NCI-H2029 treated with DMSO at 0.1 percent for 48 hours (cell line): ENCODE measurements around the gene GPAM.
"Not testable (repeated sequence)": the region's sequence is repeated elsewhere in the genome, so short reads cannot be mapped to it uniquely, and the experiment has no call there.

Source experiments
- DNase-seq: peaks from one replicate; lab custom pipeline; 2025; lab: John Stamatoyannopoulos, UW

GPAM gene

DNA sequence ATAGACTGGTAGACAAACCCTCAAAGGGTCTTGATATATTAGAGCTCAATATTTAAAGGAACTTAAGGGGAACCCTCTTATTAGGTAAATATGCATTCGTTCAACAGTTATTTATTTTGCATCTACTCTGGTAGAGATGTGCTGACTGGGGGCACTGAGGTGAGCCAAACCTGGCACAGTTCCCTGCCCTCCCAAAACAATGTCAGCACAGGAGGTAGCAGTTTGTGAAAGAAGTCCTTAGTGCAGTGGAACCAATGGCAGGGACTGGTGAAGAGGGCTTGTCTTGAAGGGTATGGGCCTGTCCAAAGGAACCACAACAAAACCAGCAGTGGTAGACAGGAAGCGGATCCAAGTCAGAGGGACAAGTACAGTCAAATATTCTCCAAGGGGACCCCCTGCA lies 32.6 kb upstream of the GPAM start:
- no peak for DNase-seq

DNA sequence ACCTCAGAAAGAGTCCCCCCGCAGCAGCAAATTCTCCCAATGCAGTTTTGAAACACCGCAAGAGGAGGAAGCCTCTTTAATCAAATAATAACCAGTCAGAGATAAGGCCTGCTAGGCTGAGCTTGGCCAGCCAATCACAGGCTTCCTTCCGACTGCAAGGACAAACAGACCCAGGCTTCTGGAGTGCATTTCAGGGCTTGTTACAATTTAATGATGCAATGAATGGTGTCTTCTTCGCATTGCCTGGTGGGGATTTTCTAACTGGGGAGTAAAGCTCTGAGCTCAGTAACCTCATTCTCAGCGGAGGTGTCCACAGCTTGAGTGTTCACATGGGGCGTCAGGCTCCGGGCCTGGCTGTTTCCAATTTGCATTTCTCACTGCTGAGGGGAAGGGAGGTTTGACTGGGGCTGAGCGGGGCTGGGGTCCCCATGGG lies 31.8 kb upstream of the GPAM start:
- DNase-seq = no peak

DNA sequence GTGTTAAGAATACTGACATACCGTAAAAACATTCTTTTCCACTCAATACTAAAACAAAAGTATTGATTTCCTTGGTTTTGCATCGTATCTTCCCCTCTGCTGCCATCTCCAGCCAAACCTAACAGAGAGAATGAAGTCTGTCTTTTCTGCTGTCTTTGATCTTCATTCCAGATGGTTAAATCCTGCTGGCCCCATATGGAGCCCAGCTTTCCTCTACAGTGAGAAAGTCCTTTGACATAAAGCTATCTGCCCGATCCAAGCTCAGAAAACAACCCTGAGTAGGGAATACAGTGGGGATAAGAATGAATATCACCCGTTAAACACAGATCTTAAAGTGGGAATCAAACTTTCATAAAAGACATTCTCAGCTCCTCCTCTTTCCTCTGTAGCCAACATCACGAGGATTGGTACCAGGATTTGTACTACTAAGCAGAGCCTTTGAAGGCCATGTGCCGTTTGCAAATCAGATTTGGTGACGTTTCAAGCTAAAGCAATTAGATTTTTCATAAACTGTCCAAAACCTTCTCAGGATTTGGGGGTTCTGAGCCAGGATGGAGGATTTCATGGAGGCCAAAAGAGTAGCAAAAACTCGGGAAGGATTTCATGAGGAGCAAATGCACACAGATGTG lies 30.8 kb upstream of the GPAM start:
- DNase-seq = no peak

DNA sequence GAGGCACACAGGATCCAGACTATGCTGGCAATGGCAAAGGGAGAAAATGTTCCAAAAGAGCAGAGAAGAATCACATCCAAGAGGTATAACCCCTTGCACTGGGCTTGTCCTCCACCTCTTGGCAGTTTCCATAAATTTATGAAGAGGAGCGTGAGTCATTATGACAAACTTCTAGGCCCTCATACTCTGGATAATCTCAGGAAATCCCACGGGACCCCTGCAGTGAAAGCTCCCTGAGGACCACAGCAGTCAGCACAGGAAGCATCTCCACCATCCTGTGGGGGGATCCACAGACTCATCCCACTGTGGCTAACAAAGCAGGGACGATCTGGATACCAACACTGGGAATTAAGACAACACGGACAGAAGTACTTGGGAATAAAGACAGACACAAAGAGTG lies 30.3 kb upstream of the GPAM start:
- no peak for DNase-seq

DNA sequence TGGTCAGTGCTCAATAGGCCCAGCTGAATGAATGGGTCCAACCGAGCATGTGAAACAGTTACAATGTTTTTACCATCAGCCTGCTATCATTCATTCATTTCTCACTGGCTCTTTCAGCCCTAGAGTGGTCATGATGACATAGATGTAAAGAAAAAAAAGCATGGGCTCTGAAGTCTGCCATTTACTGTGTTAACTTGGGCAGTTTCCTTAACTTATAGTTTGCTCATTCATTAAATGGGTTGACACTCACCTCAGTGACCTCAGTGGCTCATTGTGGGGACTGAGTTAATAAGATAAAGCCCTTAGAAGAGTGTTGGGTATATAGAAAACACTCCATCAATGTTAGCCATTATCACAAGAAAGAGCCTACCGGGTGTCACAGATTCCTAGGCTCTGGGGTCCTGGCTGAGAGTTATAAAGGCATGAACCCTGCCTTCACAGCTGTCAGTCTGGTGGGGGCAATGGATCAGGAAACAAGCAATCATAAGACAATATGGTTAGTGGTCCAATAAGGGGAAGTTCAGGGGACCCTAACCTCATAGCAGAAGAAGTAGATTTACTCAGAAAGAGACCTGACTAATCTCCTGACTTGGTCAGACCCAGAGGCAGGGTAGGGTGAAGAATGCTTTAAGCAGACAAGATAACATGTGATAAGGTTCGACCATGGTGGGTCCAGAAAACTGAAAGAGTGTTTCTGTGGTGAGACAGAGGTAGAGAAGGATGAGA lies 29.7 kb upstream of the GPAM start:
- DNase-seq = no peak

DNA sequence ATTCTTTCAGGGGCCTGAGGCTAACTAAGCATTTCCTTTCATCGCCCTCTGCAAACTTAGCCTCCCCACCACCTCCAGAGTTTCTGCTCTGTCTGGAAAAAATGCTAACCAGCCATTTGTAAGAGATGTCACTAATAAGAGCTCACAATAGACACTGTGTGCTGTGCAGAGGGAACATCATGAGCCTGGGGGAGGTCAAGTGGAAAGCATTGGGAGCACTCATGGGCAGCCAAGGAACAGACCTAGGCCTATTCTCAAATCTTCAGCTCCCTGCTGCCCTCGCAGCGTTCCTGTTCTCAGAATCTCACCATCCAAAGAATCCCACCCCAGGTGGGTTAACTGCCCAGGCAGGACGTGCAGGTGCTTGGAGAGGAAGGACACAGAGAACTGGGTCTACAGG lies 27.1 kb upstream of the GPAM start:
- DNase-seq = no peak

DNA sequence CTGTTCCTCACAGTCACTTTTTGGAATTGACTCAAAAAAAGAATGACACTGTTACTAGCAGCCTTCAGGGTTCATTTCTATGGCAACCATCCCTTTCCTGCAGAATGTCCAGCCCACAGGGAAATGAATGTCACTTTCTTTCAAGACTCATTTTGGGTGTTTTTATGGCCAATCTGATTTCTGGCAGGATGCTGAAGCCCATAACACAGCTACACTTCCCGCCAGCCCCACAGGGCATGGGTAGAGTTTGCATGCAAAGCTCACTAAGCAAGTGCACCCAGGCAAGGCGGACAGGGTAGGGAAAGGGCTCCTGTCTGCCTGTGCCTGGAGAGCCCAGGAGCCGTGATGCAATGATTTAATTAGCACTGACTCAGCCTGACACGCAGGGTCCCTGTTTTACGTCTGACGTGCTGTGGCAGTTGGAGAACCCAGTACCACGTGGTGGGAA lies 26.1 kb upstream of the GPAM start:
- DNase-seq = no peak

DNA sequence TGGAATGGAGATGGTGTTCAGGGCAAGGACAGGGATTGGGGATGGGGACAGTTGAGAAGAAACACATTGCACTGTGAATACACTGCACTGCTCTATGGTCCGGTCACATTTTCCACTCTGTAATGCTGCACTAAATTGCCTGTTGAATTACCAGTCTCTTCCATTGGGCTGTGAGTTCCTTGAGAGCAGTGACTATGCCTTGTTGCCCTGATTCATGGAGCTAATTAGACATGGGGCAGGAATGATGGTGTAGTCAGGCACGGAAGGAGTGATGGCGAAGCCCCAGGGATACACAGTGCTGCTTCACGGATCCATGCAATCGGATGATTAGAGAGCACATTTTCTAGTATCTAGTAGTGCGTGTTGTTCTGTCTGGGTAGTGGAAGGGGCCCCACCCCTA lies 25.4 kb upstream of the GPAM start:
- DNase-seq = no peak

DNA sequence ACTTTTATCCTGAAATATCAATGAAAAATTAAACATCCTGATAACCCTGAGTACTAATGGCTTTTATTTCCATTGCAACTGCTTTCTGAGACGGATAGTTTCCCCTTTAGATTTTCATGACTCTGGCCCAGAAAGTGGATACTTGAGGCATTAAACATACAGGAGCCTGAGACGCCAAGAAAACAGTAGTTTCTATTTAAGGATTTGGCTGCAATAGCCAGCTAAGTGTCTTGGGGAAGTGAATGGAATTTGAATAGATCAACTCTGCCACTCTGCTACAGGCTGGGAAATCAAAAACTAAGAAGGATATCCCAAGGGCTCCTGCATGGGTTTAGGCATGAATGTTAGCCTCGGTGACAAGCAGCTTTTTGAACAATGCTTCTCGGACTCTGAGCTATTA lies 24.7 kb upstream of the GPAM start:
- no peak for DNase-seq

DNA sequence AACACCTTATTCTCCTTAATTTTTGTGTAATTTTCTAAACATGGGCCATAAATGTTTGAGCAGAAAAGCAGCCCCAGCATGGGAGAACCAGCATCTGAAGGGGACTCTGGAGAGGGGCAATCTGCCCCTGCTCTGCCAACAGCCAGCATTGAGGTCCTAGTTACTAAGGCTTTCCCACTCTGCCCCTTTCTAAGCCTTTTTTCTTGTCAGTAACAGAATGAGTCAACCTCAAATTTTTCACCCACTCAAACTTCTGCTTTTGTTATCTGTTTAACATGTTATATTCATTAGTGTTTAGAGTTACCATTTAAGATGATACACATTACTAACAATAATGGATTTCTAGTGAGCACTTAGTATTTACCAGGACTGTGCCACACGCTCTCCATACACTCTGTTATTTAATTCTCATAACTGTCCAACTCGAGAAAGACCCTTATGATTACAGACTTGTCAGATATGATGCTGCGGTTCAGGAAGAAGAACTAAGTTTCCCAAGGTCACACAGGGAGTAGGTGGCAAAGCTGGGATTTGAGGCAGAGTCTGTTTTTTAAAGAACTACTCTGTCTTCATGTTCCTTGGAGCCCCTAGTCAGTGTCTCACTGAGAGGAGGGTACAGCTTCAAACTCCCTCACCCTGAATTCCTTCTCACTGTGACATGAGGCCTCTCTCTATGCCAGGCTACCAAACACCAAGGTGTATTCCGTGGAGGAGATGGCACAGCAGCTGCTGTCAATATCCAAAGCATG lies 19.9 kb upstream of the GPAM start:
- no peak for DNase-seq

DNA sequence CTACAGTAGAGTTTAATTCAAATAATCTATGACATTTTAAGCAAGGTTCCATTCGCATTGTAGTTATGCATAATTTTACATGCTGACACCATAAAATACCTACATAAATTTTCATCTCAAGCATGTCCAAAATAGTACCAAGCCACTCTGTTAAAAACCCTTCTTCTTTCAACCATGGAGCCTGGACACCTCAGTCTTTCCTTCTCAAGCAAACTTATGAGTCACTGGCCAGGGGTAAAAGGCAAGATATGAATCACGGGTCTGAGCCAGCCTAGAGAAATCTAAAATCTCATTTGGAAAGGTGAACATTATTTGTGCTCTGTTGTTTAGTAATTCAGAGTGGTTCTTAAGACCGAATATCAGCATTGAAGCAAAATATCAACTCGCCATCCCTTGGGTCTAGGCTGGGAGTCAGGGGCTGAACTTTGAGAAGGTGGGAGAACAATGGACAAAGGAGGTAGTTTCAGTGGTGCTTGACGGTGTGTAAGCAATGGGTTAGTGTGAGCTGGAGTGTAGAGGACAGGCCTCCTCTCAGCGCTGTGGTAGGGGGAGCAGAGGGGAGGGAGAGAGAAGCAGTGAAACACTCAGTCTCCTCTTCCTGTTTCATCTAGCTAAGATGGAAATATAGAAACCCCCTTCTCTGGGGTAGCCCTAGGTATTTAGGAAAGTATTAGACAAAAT lies 19.1 kb upstream of the GPAM start:
- DNase-seq = no peak

DNA sequence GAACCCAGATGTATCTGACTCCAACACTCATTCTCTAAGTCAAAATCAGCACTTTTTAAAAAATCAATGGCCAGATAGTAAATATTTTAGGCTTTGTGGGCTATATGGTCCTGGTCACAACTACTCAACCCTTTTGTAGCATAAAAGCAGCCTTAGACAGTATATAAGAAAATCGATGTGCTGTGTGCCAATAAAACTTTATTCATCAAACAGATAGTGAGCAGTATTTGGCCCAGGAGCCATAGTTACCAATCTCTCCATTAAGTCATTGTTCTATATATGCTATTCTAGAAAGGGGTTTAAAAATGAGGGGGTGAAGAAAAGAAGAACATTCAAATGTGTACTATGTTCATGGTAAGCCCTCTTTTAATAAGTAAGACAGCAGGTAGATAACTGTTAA lies 18.5 kb upstream of the GPAM start:
- DNase-seq = no peak

DNA sequence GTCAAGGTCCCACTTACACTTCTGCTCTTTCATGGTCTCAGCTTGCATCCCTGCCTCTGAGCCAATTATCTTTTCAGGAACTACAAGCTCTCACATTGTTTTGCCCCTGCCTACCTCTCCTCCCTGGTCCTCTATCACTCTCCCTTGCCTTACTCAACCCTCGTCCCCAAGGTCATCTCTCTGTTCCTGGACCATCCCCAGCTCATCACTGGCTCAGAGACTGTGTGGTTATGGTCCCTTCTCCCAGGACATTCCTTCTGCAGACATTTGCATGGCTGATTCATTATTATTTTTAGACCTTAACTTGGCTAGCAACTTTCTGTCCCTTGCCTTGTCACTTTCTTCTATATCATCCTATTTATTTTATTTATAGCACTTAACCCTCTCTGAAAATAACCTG lies 17.8 kb upstream of the GPAM start:
- DNase-seq = no peak

DNA sequence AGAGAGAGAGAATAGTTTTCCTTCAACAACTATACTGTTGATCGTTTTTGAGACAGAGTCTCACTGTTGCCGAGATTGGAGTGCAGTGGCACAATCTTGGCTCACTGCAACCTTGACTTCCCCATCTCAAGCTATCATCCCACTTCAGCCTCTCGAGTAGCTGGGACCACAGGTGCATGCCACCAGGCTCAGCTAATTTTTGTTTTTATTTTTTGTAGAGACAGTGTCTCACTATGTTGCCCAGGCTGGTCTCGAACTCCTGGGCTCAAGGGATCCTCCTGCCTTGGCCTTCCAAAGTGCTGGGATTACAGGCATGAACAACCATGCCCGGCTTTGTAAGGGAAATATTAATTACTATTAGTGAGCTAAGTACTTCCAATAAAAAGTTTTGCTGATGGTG lies 16.7 kb upstream of the GPAM start:
- not testable (repeated sequence) for DNase-seq

DNA sequence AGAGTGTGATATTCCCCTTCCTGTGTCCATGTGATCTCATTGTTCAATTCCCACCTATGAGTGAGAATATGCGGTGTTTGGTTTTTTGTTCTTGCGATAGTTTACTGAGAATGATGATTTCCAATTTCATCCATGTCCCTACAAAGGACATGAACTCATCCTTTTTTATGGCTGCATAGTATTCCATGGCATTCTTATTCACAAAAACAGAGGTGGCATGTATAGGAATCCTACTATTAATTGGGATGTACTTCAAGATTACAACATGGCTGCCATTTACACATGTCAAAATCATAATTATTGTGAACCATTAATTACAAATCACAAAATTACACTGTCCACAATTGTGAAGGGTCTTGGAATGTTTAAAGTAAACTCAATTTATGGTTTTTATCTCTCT lies 14.1 kb upstream of the GPAM start:
- DNase-seq = not testable (repeated sequence)

DNA sequence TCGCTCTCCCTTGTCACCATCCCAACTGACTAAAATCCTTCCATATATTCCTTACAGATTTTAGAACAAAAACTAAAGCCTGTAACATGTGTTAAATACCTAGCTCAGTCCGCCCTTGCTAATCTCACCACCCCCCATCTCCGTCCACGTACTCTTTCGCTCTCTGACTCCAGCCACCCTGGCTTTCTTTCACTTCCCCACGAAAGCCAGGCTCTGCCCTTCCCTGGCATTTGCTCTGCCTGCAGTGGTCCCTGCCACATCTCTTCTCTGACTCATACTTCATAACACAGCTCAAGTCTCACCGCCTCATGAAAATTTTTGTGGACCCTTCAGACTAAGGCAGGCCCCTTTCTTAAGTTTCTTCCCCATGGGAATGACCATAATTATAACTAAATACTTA lies 11.7 kb upstream of the GPAM start:
- no peak for DNase-seq

DNA sequence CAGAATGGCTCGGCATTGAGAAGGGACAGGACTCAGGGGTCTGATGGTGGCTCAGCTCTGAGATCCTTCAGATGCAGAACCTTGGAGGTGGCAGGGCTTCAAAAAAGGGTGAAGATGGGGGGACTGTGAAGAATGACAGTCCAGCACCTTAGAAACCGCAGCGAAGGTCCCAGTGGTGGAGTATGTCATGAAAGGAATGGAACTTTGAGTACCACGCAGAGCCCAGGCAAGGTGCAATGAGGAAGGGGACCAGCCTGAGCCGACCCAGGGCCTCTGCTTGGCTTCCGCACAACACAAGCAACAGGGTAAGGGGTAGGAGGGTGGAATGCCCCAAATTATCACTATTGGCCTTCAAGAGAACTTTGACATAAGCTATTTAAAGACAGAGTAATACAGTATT lies 8.2 kb upstream of the GPAM start:
- DNase-seq = no peak

DNA sequence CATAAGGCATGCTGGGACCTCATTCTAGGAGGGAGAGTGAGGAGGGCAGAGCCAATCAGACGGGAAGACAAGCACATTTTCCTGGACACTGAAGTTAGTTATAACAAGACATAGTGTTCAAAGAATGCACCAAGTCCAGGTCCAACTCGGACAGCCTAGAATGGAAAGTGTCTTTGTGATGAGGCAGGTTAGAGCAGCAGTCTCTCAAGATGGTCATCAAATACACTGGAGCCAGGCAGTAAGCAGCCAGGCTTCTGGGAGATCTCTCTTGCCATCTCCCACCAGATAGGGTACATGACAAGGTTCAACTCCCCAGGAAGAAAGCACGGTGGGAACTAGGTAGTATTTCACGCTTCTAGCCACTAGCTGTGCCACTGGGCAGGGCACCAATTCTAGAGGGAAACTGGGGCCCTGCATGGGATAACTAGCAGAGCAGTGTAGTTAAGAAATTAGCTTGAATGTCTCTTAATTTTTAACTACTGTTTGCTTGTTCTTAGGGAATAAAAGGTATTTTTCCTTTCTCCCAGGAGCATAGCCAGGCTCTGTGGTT lies 7.6 kb upstream of the GPAM start:
- no peak for DNase-seq

DNA sequence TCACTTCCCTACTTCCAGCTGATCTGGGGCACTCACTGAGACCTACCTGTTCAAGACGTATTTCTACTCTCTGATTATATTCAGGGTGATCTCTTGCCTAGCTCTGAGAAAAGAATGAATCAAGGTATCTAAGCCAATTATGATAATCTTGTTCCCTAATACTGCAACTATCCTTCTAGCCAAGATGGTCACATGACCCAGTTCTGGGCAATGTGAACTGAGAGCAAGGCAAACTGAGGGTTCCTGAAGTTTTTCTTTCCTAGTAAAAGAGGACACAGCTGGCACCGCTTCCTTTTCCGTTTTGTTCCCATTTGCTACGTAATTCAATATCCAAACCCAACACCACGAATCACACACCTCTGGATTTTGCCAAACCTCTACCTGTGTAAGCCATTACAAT lies 5.9 kb upstream of the GPAM start:
- DNase-seq = no peak

DNA sequence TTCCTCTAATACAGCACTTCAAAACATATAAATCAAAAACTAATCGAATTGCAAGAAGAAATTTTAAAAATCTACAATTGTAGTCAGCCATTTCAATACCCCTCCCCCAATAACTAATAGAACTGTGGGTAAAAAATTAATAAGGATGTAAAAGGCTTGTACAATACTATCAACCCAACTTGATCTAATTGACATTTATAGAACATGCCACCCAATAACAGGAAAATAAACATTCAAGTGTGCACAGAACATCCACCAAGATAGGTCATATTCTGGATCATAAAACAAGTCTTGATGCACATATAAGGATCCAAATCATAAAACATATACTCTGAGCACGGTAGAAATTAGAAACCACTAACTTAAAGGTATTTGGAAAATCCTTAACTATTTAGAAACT lies 4.0 kb upstream of the GPAM start:
- DNase-seq = no peak

DNA sequence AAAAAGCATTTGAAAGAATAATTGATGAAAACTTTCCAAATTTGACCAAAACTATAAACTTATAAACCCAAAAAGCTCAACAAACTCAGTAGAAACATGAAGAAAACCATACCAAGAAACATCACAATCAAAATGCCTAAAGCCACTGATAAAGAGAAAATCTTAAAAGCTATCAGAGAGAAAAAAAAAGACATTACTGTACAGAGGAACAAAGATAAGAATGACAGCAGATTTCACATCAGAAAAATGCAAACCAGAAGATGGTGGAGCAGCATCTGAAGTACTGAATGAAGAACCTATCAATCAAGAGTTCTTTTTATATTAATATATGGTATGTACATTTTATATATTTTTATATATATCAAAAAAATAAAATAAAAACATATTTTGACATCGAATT lies 2.4 kb upstream of the GPAM start:
- no peak for DNase-seq

DNA sequence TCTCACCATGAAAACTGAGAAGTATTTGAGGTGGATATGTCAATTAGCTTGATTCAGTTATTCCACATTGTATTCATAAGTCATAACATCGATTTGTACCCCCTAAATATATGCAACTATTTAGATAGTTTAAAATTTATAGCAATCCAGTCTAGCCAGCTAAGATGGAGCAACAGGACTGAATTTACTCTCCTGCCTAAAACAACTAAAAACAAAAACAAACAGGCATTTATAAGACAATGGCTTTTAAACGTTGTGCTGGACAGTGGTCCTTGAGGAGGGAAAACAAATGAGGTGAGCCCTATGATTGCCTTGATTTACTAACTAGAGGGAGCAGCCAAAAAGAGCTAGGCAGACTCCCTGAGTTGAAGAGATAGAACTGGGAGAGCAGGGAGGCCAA lies 814 bp upstream of the GPAM start:
- no peak for DNase-seq

DNA sequence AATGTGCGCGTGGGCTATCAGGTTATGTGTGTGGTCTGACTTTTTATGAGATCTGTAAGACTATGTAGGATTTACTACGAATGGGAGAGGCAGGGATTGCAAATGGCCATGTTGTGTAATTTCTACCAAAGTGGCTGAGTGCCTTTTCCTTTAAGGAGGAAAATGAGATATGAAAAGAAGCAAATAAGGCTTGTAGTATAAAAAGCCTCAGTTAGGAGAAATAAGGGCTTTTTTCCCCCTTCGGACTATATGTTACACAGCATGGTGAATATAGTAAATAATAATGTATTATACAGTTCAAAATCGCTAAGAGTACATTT lies 447 bp upstream of the GPAM start:
- no peak for DNase-seq
